Right lobe of liver (tissue), 6 donors: Measurements from ENCODE around the gene MRPS18A. TPM values are rescaled to one million over a fixed set of nuclear protein-coding genes. Genes with fewer than 3 reads are reported as not detected.

Experiments used
- ATAC-seq, 4 donors: fragments of 200-7000 bp; cut with Tn5 transposase; one replicate each; pipeline ENCODE4 v1.9.1; 2020; ENCODE audit warnings: mild to moderate bottlenecking in 4 of 4, moderate library complexity in 4 of 4
- DNase-seq, 3 donors: peaks; one replicate each; pipeline ENCODE4 v3.0.0-alpha.2; 2020
- H3K27ac ChIP-seq, 3 donors: fragments of 200-600 bp; one replicate each; pipeline ENCODE4 v1.8.0; 2022
- H3K27me3 ChIP-seq, 2 donors: fragments of 200-600 bp; one replicate each; pipeline ENCODE4 v1.8.0; 2022
- H3K36me3 ChIP-seq, 4 donors: fragments of 200-600 bp; sonication (generic) in 1 of 4; one replicate each; pipeline versions ENCODE4 v1.5.1 to v1.8.0; 2017 to 2022; ENCODE audit warnings: control low read depth in 1 of 4
- H3K4me1 ChIP-seq, 4 donors: fragments of 200-600 bp; sonication (generic) in 1 of 4; one replicate each; pipeline versions ENCODE4 v1.5.1 to v1.8.0; 2017 to 2022; ENCODE audit warnings: control low read depth in 1 of 4
- H3K4me3 ChIP-seq, 3 donors: fragments of 200-600 bp; one replicate each; pipeline ENCODE4 v1.8.0; 2022
- H3K9me3 ChIP-seq, 4 donors: fragments of 200-600 bp; sonication (generic) in 1 of 4; one replicate each; pipeline versions ENCODE4 v1.5.1 to v1.8.0; 2017 to 2022; ENCODE audit warnings: control low read depth in 1 of 4
- POLR2A ChIP-seq: fragments of 450-650 bp; IDR thresholded peaks from one replicate; pipeline ENCODE4 v1.6.1; 2017; ENCODE audit warnings: antibody characterized with exemption, mild to moderate bottlenecking
- WGBS: methylation state at CpG from one replicate; pipeline ENCODE4 v1.1.6; 2018; ENCODE audit warnings: low coverage, low lambda C conversion rate; ENCODE audit not compliant: insufficient coverage; ENCODE audit errors: missing lambda C conversion rate; 5-methylcytosine and 5-hydroxymethylcytosine counted together
- intact Hi-C, 2 donors: fragments of 100-400 bp; cut with DNase I; formaldehyde crosslinking; loops; one replicate each; pipeline versions ENCODE4 v1.11.2 to v1.14.1; 2022
- total RNA-seq, 6 experiments: library from RNA; depleted of rRNA in 2 of 6; stranded (reverse); fragments of >200 nt in 2 of 6; fragmentation: NEBNext Ultra II Directional in 3 of 6; extraction: Animal tissue kit (Norgen Biotek cat#: 25700) in 3 of 6; gene quantifications; one replicate each; pipeline versions ENCODE4 v1.1.0 to v1.2.4, GENCODE V29; 2016 to 2023
- TF ChIP-seq, protein P1 (sequence below), 4 donors: fragments of 200-600 bp in 3 of 4; fragments of 450-650 bp in 1 of 4; IDR thresholded peaks; one replicate each; pipeline versions ENCODE4 v1.5.1 to v1.8.0; 2016 to 2022; ENCODE audit warnings: antibody characterized with exemption in 4 of 4, mild to moderate bottlenecking in 2 of 4
- donor health status: DM: no; HTN: yes; CAD: no.
- donor health status: DM: no; HTN: no; CAD: no.
- donor health status: DM: no; HTN: no; CAD: no.
- donor health status: DM: no; HTN: yes; CAD: no.
- donor health status: DM: no; HTN: yes; CAD: no.

The MRPS18A gene
- total RNA-seq, 6 experiments from 2014 or later = 23.5 to 45.4 (median 25.6) TPM

- intact Hi-C loops = no loop called here
- DNase-seq (no peak), ATAC-seq (no peak)
- Histone ChIP-seq H3K4me3 (no peak overlapping the region), H3K9me3 (no peaks in the 10 kb centered on the region), H3K4me1 (peaks cover 0 to 16% (median 0%) of the 10 kb centered on the region in 4 donors), H3K27me3 (no peaks in the 10 kb centered on the region), H3K27ac (no peak overlapping the region), H3K36me3 (peaks cover 0 to 54% (median 22%) of the 10 kb centered on the region in 4 donors)
- 92% methylated on average over 2 of the region's 2 CpGs for WGBS
- no peak for TF ChIP-seq POLR2A
- TF ChIP-seq, protein P1, sequence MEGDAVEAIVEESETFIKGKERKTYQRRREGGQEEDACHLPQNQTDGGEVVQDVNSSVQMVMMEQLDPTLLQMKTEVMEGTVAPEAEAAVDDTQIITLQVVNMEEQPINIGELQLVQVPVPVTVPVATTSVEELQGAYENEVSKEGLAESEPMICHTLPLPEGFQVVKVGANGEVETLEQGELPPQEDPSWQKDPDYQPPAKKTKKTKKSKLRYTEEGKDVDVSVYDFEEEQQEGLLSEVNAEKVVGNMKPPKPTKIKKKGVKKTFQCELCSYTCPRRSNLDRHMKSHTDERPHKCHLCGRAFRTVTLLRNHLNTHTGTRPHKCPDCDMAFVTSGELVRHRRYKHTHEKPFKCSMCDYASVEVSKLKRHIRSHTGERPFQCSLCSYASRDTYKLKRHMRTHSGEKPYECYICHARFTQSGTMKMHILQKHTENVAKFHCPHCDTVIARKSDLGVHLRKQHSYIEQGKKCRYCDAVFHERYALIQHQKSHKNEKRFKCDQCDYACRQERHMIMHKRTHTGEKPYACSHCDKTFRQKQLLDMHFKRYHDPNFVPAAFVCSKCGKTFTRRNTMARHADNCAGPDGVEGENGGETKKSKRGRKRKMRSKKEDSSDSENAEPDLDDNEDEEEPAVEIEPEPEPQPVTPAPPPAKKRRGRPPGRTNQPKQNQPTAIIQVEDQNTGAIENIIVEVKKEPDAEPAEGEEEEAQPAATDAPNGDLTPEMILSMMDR (IDR thresholded peaks at IDR 0.05) = no peak
These were observed 13.3 kb downstream of the MRPS18A start for GRCh38 chr6:43674291-43674690.

GRCh38 chr6:43673444-43674084 is 14.0 kb downstream of the MRPS18A start:
- Histone ChIP-seq H3K9me3 (no peaks in the 10 kb centered on the region), H3K4me1 (peaks cover 0 to 16% (median 1%) of the 10 kb centered on the region in 4 donors), H3K36me3 (peaks cover 0 to 47% (median 22%) of the 10 kb centered on the region in 4 donors), H3K4me3 (no peak overlapping the region), H3K27me3 (no peaks in the 10 kb centered on the region), H3K27ac (no peak overlapping the region)
- TF ChIP-seq, protein P1 (IDR thresholded peaks at IDR 0.05) = no peak
- TF ChIP-seq POLR2A = no peak
- ATAC-seq = no peak
- intact Hi-C loops = no loop called here
- DNase-seq = no peak
- WGBS = 86% methylated on average over 5 of the region's 15 CpGs

- Histone ChIP-seq H3K4me1 (peaks cover 0 to 29% (median 3%) of the 10 kb centered on the region in 4 donors), H3K27me3 (no peaks in the 10 kb centered on the region), H3K36me3 (peaks cover 0 to 33% (median 12%) of the 10 kb centered on the region in 4 donors), H3K9me3 (no peaks in the 10 kb centered on the region), H3K27ac (peak overlapping the region in 1 of 3 donors; percentile 38), H3K4me3 (no peak overlapping the region)
- WGBS = 65% methylated on average over 9 of the region's 16 CpGs
- no peak for ATAC-seq
- intact Hi-C loops = no loop called here
- no peak for DNase-seq
- TF ChIP-seq, protein P1 (IDR thresholded peaks at IDR 0.05) = no peak
- TF ChIP-seq POLR2A = no peak
These were observed 15.5 kb downstream of the MRPS18A start for GRCh38 chr6:43671801-43672690.

DNA sequence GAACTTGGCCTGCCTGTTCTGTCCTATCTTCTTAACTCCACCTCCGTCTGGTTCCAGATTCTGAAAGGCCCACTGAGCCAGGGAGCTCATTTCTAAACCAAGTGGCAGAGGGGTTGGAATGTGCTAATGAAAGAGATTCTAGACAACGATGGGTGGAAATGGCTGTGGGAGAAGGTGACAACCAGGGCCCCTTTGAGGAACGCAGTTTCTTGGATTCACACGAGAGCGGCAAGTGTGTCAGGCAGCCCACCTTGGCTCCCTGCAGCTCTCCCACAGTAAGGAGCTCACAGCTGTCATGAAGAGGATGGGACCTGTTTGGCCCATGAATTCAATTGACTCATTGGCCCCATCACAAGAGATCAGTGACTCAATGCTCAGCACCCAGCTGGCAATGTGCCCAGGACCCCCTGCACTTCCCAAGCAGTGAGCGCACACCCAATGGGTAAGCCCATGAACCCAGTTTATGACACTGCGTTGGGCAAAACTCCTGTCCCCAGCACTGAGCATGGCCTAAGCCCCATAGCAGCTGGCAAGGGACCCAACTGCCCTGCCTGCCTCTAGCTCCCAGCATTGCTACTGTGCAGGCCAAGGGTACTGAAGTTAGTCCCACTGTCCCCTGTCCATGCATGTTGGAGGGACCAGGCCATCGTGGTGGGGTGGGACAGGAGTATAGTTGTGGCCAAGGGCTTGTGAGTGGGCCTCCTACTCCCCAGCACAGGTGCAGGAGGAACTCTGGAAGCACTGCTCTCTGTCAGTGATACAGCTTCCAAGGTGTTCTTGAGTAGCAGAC is 16.4 kb downstream of the MRPS18A start:
- H3K9me3 ChIP-seq = no peaks in the 10 kb centered on the region
- intact Hi-C loops = no loop called here
- H3K36me3 ChIP-seq = peaks cover 0 to 24% (median 7%) of the 10 kb centered on the region in 4 donors
- DNase-seq (no peak), ATAC-seq (no peak)
- no peak overlapping the region for H3K4me3 ChIP-seq
- TF ChIP-seq, protein P1 (IDR thresholded peaks at IDR 0.05) = no peak
- TF ChIP-seq POLR2A = no peak
- H3K27me3 ChIP-seq = no peaks in the 10 kb centered on the region
- WGBS = 84% methylated on average over 5 of the region's 8 CpGs
- no peak overlapping the region for H3K27ac ChIP-seq
- peaks cover 0 to 29% (median 3%) of the 10 kb centered on the region in 4 donors for H3K4me1 ChIP-seq
